ENCODE results near the gene TSPAN18. TPM values are rescaled to one million over a fixed set of nuclear protein-coding genes. Genes with fewer than 3 reads are reported as not detected.

The TSPAN18 gene
- polyA plus RNA-seq, 1 experiment = 0.98 TPM

GRCh38 chr11:44760477-44760872 is 33.7 kb downstream of the TSPAN18 start:
- DNase-seq (ENCODE audit: low read depth, low spot score) = no peak
- Histone ChIP-seq H3K4me3 (ENCODE audit: low read depth, low read length) (no peak overlapping the region), H3K27ac (ENCODE audit: low read depth, low read length) (no peak overlapping the region), H3K9me3 (ENCODE audit: control insufficient read depth, insufficient read depth, low read length) (no peaks in the 10 kb centered on the region; the same call in 1 of the 2 replicates), H3K27me3 (ENCODE audit: control insufficient read depth, insufficient read depth, low read length) (peaks cover 14% of the 10 kb centered on the region)
- ChIA-PET CTCF (interaction anchor here (0.8 to 1.0 kb wide), 3 partner anchors 14 to 205 kb away, joined by 3 to 4 read pairs (median 3); no protein-coding TSS in a partner anchor), POLR2A (interaction anchor here (0.6 to 1.2 kb wide), 3 partner anchors 13 to 102 kb away, joined by 3 to 5 read pairs (median 4); no protein-coding TSS in a partner anchor)
- no peak for TF ChIP-seq CTCF (IDR thresholded peaks at IDR 0.05; ENCODE audit: low read depth, low read length)

DNA sequence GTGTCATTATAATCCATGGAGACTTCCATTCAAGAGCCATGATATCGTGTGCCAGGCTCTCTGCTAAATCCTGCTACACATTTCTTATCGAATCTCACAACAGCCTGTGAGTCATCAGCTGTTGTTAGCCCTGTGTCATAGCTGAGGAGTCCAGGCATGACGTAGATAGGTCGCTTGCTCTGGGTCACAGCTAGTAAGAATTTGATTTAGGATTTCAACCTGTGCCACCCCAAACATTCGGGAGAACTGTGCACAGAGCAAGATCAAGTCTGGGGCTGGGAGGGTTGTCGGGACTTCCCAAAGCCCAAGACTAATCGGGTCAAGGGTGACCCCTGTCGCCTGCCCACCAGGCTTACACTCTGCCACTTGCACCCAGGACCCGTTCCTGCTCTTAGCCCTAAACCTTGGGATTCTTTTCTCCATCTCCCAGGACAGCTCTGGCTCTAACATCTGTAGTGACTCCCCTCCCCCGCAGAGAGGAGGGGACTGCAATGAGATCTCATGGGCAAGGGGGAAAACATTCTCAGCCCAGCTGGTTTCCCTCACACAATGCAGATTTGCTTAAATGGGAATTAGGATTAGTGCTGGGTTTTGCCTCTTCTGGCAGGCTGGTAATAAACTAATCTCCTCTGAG is 34.3 kb downstream of the TSPAN18 start:
- TF ChIP-seq CTCF (IDR thresholded peaks at IDR 0.05; ENCODE audit: low read depth, low read length) = no peak
- no peaks in the 10 kb centered on the region for H3K9me3 ChIP-seq (ENCODE audit: control insufficient read depth, insufficient read depth, low read length)
- CTCF ChIA-PET = interaction anchor here (0.8 to 1.0 kb wide), 3 partner anchors 14 to 206 kb away, joined by 3 to 4 read pairs (median 3); no protein-coding TSS in a partner anchor
- peaks cover 12% of the 10 kb centered on the region for H3K27me3 ChIP-seq (ENCODE audit: control insufficient read depth, insufficient read depth, low read length)
- peak overlapping the region; percentile 11 for H3K27ac ChIP-seq (ENCODE audit: low read depth, low read length)
- POLR2A ChIA-PET = interaction anchor here (0.6 to 1.2 kb wide), 4 partner anchors 12 to 102 kb away, joined by 3 to 5 read pairs (median 4); partner anchors contain the start of gene TSPAN18
- DNase-seq (ENCODE audit: low read depth, low spot score) = peak; percentile 52
- H3K4me3 ChIP-seq (ENCODE audit: low read depth, low read length) = no peak overlapping the region

DNA sequence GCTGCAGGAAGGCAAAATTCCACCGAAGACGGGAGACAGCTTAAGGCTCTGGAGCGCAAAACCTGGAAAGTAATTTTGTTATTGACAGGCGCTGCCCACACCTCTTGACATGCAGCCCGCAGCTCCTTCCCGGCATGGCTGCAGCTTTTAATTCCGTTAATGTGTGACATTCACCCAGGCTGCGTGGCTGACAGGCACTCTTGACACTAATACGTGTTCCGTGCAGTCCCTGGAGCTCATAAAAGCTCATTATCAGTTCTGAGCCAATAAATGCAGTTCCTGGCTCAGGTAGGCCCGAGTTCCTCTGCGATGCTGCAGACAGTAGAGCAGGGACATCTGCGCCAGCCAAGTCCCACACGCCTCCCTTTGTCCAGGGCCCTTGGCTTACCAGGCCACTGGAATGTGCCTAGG is 34.8 kb downstream of the TSPAN18 start:
- ChIA-PET POLR2A (interaction anchor here (0.8 to 1.2 kb wide), 3 partner anchors 12 to 101 kb away, joined by 3 to 5 read pairs (median 3); partner anchors contain the start of gene TSPAN18), CTCF (no interaction called here)
- Histone ChIP-seq H3K27me3 (ENCODE audit: control insufficient read depth, insufficient read depth, low read length) (peaks cover 10% of the 10 kb centered on the region), H3K9me3 (ENCODE audit: control insufficient read depth, insufficient read depth, low read length) (no peaks in the 10 kb centered on the region), H3K4me3 (ENCODE audit: low read depth, low read length) (no peak overlapping the region), H3K27ac (ENCODE audit: low read depth, low read length) (no peak overlapping the region)
- TF ChIP-seq CTCF (IDR thresholded peaks at IDR 0.05; ENCODE audit: low read depth, low read length) = no peak
- DNase-seq (ENCODE audit: low read depth, low spot score) = no peak

DNA sequence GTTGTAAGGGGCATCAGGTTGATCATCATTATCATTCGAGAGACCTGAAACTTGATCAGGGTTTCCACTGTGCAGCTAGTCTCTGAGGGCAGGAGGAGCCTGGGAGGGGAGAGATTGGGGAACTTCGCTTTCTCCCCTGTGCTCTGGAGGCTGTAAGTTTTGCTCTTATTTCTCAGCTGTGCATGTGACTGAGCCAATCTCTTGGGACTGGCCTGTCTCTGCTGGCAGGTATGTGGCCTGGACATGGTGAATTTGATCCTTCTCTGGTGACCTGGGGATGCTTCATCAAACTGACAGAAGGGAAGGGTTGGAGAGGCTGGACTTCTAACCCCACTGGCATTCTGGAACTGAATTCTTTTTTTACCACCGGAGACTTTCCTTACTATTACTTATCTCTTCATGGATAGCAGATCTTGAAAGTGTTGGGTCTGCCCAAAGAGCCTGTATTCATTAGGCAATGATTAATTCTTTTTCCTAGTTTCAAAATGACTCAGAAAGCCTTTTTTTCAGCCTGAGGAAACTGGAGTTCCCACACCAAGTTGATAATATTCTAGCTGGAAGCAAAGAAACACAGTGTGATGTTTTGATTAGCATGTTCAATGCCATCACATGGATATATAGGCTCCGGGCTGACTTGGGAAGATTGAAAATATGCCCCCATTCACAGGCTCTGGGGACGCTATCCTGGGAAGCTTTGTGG is 36.5 kb downstream of the TSPAN18 start:
- no peak for DNase-seq (ENCODE audit: low read depth, low spot score)
- POLR2A ChIA-PET = no interaction called here
- Histone ChIP-seq H3K4me3 (ENCODE audit: low read depth, low read length) (no peak overlapping the region), H3K9me3 (ENCODE audit: control insufficient read depth, insufficient read depth, low read length) (no peaks in the 10 kb centered on the region), H3K27ac (ENCODE audit: low read depth, low read length) (no peak overlapping the region), H3K27me3 (ENCODE audit: control insufficient read depth, insufficient read depth, low read length) (peaks cover 4% of the 10 kb centered on the region)
- CTCF ChIA-PET = interaction anchor here (0.6 to 1.4 kb wide), 3 partner anchors 12 to 198 kb away, joined by 3 to 6 read pairs (median 5); no protein-coding TSS in a partner anchor
- no peak for TF ChIP-seq CTCF (IDR thresholded peaks at IDR 0.05; ENCODE audit: low read depth, low read length)

GRCh38 chr11:44764583-44764982 is 37.8 kb downstream of the TSPAN18 start:
- no peaks in the 10 kb centered on the region for H3K27me3 ChIP-seq (ENCODE audit: control insufficient read depth, insufficient read depth, low read length)
- H3K27ac ChIP-seq (ENCODE audit: low read depth, low read length) = no peak overlapping the region
- TF ChIP-seq CTCF (IDR thresholded peaks at IDR 0.05; ENCODE audit: low read depth, low read length) = no peak
- H3K9me3 ChIP-seq (ENCODE audit: control insufficient read depth, insufficient read depth, low read length) = no peaks in the 10 kb centered on the region
- ChIA-PET CTCF (no interaction called here), POLR2A (no interaction called here)
- no peak for DNase-seq (ENCODE audit: low read depth, low spot score)
- no peak overlapping the region for H3K4me3 ChIP-seq (ENCODE audit: low read depth, low read length)
